ENCODE measurements around the gene KCNAB1. TPM values are rescaled to one million over a fixed set of nuclear protein-coding genes. Genes with fewer than 3 reads are reported as not detected.

The KCNAB1 gene
- total RNA-seq, 4 donors from 2014 or later, result 0.20 to 3.0 (median 1.6) TPM

DNA sequence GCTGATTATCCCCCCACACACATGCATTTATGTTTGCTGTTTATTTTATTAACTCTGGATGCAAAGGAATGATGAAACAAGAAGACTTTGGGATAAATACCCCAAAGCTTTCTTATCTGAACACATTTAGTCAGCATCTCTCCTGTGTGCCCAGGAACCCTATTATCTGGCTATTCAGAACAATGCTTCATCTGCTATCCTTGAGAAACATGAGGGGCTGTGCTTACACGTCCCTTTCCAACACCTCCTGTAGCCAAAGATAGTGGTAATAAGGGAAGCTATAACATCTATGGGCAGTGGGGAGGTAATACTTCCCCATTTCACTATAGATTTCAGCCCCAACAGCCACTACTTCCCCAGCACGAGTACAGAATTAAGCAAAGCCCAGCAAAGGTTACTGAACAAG lies 339.8 kb downstream of the KCNAB1 start:
- H3K4me1 ChIP-seq, result peaks cover 0 to 9% (median 0%) of the 10 kb centered on the region in 4 donors
- H3K27ac ChIP-seq, result peak overlapping the region in 2 of 4 donors; percentile 18 to 71
- no peaks in the 10 kb centered on the region for H3K27me3 ChIP-seq
- H3K9me3 ChIP-seq, result no peaks in the 10 kb centered on the region
- WGBS, 2 donors (ENCODE audit: low coverage in 1 of 2), result 52% methylated on average over 2 of the region's 2 CpGs; no CpG with 5 or more reads in 1 of the 2 donors
- H3K4me3 ChIP-seq, result no peak overlapping the region
- intact Hi-C loops (cut with DNase I; ENCODE audit: low total_unique reads) (no loop called here), in situ Hi-C loops (cut with MboI; ENCODE audit: low pct_ligation_motif_present in 1 of 4, low pct_unique_long_range_greater_than_20kb in 1 of 4, low sequenced_read_pairs in 3 of 4) (no loop called here)
- DNase-seq, result no peak
- no peak for TF ChIP-seq POLR2AphosphoS5 (IDR thresholded peaks at IDR 0.05)
- TF ChIP-seq EP300 (IDR thresholded peaks at IDR 0.05; ENCODE audit: low read depth), result no peak
- TF ChIP-seq POLR2A (IDR thresholded peaks at IDR 0.05), result no peak
- TF ChIP-seq, protein P1, sequence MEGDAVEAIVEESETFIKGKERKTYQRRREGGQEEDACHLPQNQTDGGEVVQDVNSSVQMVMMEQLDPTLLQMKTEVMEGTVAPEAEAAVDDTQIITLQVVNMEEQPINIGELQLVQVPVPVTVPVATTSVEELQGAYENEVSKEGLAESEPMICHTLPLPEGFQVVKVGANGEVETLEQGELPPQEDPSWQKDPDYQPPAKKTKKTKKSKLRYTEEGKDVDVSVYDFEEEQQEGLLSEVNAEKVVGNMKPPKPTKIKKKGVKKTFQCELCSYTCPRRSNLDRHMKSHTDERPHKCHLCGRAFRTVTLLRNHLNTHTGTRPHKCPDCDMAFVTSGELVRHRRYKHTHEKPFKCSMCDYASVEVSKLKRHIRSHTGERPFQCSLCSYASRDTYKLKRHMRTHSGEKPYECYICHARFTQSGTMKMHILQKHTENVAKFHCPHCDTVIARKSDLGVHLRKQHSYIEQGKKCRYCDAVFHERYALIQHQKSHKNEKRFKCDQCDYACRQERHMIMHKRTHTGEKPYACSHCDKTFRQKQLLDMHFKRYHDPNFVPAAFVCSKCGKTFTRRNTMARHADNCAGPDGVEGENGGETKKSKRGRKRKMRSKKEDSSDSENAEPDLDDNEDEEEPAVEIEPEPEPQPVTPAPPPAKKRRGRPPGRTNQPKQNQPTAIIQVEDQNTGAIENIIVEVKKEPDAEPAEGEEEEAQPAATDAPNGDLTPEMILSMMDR (IDR thresholded peaks at IDR 0.05), result no peak
- H3K36me3 ChIP-seq, result no peaks in the 10 kb centered on the region

DNA sequence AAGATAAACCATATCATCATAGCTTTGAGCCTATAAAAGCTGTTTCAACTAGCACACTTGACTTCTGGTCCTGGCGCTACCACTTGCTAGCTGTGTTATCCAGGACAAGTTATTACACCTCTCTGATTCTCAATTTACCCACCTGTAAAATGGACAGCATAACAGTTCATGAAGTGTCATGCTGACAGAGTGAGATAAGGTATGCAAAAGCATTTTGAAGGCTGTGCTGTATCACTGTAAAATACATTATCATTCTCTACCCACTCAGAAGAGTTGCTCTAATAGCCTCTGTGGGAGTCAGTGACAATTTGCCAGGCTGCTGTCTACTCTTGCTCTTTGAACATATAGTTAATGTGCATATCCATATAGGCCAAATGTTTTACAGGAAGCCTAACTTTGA lies 341.5 kb downstream of the KCNAB1 start:
- H3K4me3 ChIP-seq, result no peak overlapping the region
- no peak for TF ChIP-seq POLR2AphosphoS5 (IDR thresholded peaks at IDR 0.05)
- no peak overlapping the region for H3K27ac ChIP-seq
- H3K9me3 ChIP-seq, result no peaks in the 10 kb centered on the region
- in situ Hi-C loops (cut with MboI; ENCODE audit: low pct_ligation_motif_present in 1 of 4, low pct_unique_long_range_greater_than_20kb in 1 of 4, low sequenced_read_pairs in 3 of 4) (no loop called here), intact Hi-C loops (cut with DNase I; ENCODE audit: low total_unique reads) (no loop called here)
- 96 to 100% methylated on average over 1 of the region's 1 CpG for WGBS, 2 donors (ENCODE audit: low coverage in 1 of 2)
- DNase-seq, result no peak
- peaks cover 0 to 9% (median 0%) of the 10 kb centered on the region in 4 donors for H3K4me1 ChIP-seq
- H3K36me3 ChIP-seq, result no peaks in the 10 kb centered on the region
- no peaks in the 10 kb centered on the region for H3K27me3 ChIP-seq

- DNase-seq, result no peak
- Histone ChIP-seq H3K27me3 (no peaks in the 10 kb centered on the region), H3K4me1 (peaks cover 0 to 9% (median 0%) of the 10 kb centered on the region in 4 donors), H3K4me3 (no peak overlapping the region), H3K9me3 (no peaks in the 10 kb centered on the region), H3K36me3 (no peaks in the 10 kb centered on the region), H3K27ac (no peak overlapping the region)
- TF ChIP-seq, protein P1 (IDR thresholded peaks at IDR 0.05), result no peak
- intact Hi-C loops (cut with DNase I; ENCODE audit: low total_unique reads) (no loop called here), in situ Hi-C loops (cut with MboI; ENCODE audit: low pct_ligation_motif_present in 1 of 4, low pct_unique_long_range_greater_than_20kb in 1 of 4, low sequenced_read_pairs in 3 of 4) (no loop called here)
- 80 to 94% methylated on average over 5 of the region's 5 CpGs for WGBS, 2 donors (ENCODE audit: low coverage in 1 of 2)
Measured at GRCh38 chr3:156463123-156463522, 342.7 kb downstream of the KCNAB1 start.

GRCh38 chr3:156465194-156465593 lies 344.8 kb downstream of the KCNAB1 start:
- Histone ChIP-seq H3K4me1 (peaks cover 0 to 3% (median 0%) of the 10 kb centered on the region in 4 donors), H3K36me3 (no peaks in the 10 kb centered on the region), H3K27me3 (no peaks in the 10 kb centered on the region), H3K4me3 (no peak overlapping the region), H3K9me3 (no peaks in the 10 kb centered on the region), H3K27ac (no peak overlapping the region)
- intact Hi-C loops (cut with DNase I; ENCODE audit: low total_unique reads), result no loop called here
- TF ChIP-seq, protein P1 (IDR thresholded peaks at IDR 0.05), result no peak
- TF ChIP-seq POLR2AphosphoS5 (IDR thresholded peaks at IDR 0.05) (no peak), POLR2A (IDR thresholded peaks at IDR 0.05) (no peak), EP300 (IDR thresholded peaks at IDR 0.05; ENCODE audit: low read depth) (no peak)
- in situ Hi-C loops (cut with MboI; ENCODE audit: low pct_ligation_motif_present in 1 of 4, low pct_unique_long_range_greater_than_20kb in 1 of 4, low sequenced_read_pairs in 3 of 4), result no loop called here
- DNase-seq, result no peak
- WGBS, 2 donors (ENCODE audit: low coverage in 1 of 2), result 38 to 56% methylated on average over 2 to 3 of the region's 3 CpGs

DNA sequence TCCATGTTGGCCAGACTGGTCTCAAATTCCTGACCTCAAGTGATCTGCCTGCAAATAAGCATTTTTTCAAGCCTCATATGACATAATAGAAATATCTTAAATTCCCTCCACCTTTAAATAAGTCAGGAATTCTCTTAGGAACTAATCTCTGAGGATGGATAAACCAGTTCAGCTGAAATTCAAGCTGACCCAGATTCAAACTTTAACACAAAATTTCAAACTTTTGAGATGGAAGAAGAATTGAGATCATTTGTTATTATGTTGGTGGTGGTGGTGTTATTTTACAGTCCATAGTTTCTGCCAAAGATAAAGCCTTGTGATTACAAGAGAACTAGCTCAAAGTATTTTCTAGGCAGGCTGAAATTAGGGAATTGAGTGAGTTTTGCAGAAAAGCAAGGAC lies 349.1 kb downstream of the KCNAB1 start:
- intact Hi-C loops (cut with DNase I; ENCODE audit: low total_unique reads), result no loop called here
- no peaks in the 10 kb centered on the region for H3K36me3 ChIP-seq
- no peak for DNase-seq
- H3K27ac ChIP-seq, result no peak overlapping the region
- no peaks in the 10 kb centered on the region for H3K9me3 ChIP-seq
- in situ Hi-C loops (cut with MboI; ENCODE audit: low pct_ligation_motif_present in 1 of 4, low pct_unique_long_range_greater_than_20kb in 1 of 4, low sequenced_read_pairs in 3 of 4), result no loop called here
- H3K27me3 ChIP-seq, result no peaks in the 10 kb centered on the region
- H3K4me1 ChIP-seq, result no peaks in the 10 kb centered on the region
- no peak overlapping the region for H3K4me3 ChIP-seq
- no peak for TF ChIP-seq EP300 (IDR thresholded peaks at IDR 0.05; ENCODE audit: low read depth)
- TF ChIP-seq POLR2AphosphoS5 (IDR thresholded peaks at IDR 0.05), result no peak
- TF ChIP-seq POLR2A (IDR thresholded peaks at IDR 0.05), result no peak
- TF ChIP-seq, protein P1 (IDR thresholded peaks at IDR 0.05), result no peak

Data from transverse colon (tissue), 4 donors.